GM12864 (cell line): Measurements from ENCODE around the gene BICD1.

Experiments
- DNase-seq: peaks from one replicate; pipeline ENCODE4 v3.0.0-alpha.2; 2011; ENCODE audit warnings: low read depth
- H3K4me3 ChIP-seq: 2 replicates; pipeline ENCODE4 v1.5.1; 2011; ENCODE audit warnings: mild to moderate bottlenecking, low read depth, low read length, control low read depth
- TF ChIP-seq, protein P1 (sequence below): IDR thresholded peaks from 2 replicates; pipeline ENCODE4 v1.5.1; 2011; ENCODE audit warnings: low read depth, mild to moderate bottlenecking, moderate library complexity, low read length, control low read depth, inconsistent platforms; ENCODE audit errors: missing control alignments

BICD1 gene

DNA sequence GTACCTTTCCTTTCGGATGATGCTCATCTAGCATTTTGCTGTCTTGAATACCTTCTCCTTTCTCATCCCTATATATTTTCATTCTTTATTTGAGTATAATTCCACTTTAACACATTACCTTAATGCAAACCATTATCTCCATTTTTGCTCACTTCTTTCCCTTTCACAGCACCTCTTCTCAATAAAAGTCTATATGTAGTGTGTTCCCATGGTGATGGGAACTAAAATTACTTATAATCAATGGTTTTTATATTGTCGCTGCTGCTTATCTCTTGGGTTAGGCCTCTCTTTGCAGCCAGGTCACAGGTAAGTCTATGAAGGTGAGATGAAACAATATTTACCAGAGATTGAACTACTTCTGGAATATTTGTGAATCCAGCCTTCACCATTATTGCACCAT lies 171.1 kb downstream of the BICD1 start:
- TF ChIP-seq, protein P1, sequence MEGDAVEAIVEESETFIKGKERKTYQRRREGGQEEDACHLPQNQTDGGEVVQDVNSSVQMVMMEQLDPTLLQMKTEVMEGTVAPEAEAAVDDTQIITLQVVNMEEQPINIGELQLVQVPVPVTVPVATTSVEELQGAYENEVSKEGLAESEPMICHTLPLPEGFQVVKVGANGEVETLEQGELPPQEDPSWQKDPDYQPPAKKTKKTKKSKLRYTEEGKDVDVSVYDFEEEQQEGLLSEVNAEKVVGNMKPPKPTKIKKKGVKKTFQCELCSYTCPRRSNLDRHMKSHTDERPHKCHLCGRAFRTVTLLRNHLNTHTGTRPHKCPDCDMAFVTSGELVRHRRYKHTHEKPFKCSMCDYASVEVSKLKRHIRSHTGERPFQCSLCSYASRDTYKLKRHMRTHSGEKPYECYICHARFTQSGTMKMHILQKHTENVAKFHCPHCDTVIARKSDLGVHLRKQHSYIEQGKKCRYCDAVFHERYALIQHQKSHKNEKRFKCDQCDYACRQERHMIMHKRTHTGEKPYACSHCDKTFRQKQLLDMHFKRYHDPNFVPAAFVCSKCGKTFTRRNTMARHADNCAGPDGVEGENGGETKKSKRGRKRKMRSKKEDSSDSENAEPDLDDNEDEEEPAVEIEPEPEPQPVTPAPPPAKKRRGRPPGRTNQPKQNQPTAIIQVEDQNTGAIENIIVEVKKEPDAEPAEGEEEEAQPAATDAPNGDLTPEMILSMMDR, result no peak
- H3K4me3 ChIP-seq, result no peak overlapping the region
- no peak for DNase-seq

DNA sequence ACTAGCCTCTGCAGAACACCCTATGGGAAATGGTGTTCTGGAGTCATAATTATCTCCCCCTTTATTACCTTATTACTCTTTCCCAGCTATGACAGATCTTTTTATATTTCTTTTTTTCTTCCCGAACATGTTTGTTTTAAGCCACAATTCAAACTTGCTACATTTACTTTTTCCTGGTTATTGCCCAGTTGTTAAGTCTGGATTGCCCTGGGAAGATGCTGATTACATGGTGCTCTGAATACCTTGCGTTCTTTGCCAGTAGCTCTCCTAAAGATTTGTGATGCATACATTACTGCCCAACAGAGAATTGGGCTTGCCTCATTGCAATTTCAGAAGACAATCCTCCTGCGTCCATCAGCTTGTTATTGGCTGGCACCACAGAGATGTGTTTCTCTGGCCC lies 174.5 kb downstream of the BICD1 start:
- DNase-seq, result no peak
- H3K4me3 ChIP-seq, result no peak overlapping the region
- TF ChIP-seq, protein P1, result no peak

DNA sequence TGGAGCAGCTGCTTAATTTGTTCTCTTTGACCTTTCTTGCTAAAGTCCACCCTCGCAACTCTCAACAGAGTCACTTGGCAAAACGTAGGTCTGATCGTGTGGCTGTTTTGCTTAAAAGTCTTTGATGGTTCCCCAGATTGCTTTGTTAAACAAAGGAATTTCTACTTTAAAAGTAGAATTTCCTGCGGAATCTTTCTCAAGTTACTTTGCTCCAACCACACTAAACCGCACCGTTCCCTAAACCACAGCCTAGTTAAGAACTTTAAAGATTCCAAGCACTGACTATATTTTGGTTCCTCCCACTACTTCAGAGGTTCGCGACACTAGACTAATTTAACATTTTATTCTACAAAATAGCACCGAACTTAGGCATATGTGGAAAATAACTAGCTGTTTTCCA lies 177.9 kb downstream of the BICD1 start:
- DNase-seq, result no peak
- no peak overlapping the region for H3K4me3 ChIP-seq
- TF ChIP-seq, protein P1, result no peak

DNA sequence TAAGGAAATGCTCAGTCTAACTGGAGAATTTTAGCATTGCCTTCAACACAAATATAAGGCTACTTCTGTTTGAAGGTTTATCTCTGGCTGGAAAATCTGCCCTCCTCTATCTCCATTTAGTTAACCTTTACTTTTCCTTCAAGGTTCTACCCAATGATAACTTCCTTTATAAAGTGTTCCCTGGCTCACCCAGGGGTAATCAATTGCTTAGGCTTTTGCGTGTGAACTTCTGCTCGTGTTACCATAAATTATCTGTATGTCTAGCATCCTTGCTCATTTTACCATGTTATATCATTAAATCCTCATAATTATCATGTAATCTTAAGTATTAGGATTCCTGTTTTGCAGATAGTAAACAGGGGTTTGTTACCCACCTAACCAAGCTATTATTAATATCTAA lies 178.4 kb downstream of the BICD1 start:
- no peak for DNase-seq
- no peak overlapping the region for H3K4me3 ChIP-seq
- TF ChIP-seq, protein P1, result no peak

DNA sequence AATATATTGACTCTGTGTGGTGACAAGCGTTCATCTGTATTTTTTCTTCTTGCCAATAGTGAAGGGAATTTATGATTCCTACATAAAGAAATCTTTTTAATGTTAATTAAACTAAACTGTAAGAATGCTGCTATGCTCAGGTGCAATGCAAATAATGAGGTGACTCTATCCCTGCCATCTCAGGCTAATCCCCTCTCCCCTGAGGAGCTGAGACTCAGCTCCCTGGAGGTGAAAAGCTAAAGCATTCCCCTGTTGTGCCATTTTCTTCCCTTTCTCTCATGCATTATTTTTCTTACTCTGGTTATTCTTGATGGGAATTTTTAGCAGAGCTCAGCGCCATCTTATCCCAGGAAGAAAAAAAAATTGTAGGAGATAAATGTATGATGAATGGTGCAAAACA lies 178.8 kb downstream of the BICD1 start:
- TF ChIP-seq, protein P1, result no peak
- no peak overlapping the region for H3K4me3 ChIP-seq
- no peak for DNase-seq

DNA sequence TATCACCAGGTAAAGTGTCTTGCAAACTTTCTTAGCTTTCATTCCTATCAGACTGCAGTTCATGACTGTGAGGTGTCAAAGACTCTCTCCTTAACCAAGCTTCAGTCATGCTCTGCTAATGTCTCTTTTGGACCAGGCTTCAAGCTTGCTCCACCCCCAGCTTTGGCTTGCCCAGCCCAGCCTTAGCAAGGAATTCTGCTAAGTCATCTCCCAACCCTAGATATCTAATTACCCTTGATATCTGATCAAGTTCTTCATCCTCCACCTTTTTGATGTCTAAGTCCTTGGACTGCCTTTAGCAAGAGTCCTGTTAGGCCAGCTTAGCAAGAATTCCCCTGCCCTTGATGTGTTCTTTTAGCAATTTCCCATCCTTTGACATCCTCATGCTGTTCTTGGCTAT lies 183.8 kb downstream of the BICD1 start:
- H3K4me3 ChIP-seq, result no peak overlapping the region
- TF ChIP-seq, protein P1, result no peak
- no peak for DNase-seq

DNA sequence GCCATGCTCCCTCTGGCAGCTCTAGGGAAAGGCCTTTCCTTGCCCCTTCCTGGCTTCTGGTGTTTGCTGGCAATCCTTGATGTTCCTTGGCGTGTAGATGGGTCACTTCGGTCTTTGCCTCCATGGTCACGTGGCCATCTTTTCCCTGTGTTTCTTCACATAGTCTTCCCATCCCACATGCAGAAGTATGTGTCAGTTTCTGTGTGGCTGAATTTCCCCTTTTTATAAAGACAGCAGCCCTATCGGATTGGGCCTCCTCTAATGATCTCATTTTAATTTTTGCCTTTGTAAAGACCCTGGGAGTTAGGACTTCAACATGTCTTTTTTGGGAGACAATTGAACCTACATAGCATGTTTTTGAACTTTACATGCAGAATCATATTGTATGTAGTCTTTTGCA lies 185.5 kb downstream of the BICD1 start:
- TF ChIP-seq, protein P1, result no peak
- DNase-seq, result no peak
- H3K4me3 ChIP-seq, result no peak overlapping the region
